ENCODE measurements around the gene PBX2.

Gene PBX2

DNA sequence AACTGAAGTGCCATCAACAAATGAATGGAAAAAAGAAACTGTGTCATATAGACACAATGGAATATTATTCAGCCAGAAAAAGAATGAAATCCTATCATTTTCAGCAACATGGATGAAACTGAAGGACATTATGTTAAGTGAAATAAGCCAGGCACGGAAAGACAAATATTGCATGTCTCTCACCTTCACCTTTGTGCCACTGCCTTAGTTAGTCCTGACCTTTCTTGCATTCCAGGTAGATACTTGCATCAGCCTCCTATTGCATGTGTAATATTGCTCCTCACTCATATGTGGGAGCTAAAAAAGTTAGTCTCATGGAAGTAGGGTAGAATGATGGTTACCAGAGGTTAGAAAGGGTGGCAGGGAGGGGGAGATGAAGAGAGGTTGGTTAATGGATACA, 19.0 kb upstream of the PBX2 start:
- no peak for TF ChIP-seq EZH2phosphoT487 (IDR thresholded peaks at IDR 0.05; ENCODE audit: borderline replicate concordance, low read length)
- TF ChIP-seq, protein P1, sequence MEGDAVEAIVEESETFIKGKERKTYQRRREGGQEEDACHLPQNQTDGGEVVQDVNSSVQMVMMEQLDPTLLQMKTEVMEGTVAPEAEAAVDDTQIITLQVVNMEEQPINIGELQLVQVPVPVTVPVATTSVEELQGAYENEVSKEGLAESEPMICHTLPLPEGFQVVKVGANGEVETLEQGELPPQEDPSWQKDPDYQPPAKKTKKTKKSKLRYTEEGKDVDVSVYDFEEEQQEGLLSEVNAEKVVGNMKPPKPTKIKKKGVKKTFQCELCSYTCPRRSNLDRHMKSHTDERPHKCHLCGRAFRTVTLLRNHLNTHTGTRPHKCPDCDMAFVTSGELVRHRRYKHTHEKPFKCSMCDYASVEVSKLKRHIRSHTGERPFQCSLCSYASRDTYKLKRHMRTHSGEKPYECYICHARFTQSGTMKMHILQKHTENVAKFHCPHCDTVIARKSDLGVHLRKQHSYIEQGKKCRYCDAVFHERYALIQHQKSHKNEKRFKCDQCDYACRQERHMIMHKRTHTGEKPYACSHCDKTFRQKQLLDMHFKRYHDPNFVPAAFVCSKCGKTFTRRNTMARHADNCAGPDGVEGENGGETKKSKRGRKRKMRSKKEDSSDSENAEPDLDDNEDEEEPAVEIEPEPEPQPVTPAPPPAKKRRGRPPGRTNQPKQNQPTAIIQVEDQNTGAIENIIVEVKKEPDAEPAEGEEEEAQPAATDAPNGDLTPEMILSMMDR (IDR thresholded peaks at IDR 0.05; ENCODE audit: low read depth, low read length, poor library complexity, severe bottlenecking): no peak
- no peaks in the 10 kb centered on the region for H3K36me3 ChIP-seq (ENCODE audit: control insufficient read depth, low read length)

DNA sequence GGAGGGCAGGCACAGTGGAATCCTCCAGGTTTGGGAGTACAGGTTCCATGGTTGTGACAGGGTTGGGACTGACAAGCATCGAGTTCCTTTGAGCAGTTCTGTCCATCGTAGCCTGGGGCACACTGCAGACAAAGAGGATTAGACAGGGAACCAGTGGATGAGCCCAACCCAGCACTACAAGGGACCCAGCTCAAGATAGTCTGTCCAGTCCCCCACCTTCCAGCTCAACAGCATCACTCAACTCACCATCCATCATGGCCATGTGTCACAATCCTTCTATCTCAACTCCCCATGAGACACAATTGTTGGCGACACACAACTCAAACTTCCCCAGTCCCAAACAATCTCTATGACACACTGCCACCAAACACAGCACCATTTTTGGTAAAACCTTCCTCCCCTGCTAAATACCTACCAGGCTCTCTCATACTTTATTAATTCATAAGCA, 14.3 kb upstream of the PBX2 start:
- no peak overlapping the region for H3K4me2 ChIP-seq (ENCODE audit: low read length)
- TF ChIP-seq EZH2phosphoT487 (IDR thresholded peaks at IDR 0.05; ENCODE audit: borderline replicate concordance, low read length): no peak
- TF ChIP-seq, protein P1 (IDR thresholded peaks at IDR 0.05; ENCODE audit: low read depth, low read length, poor library complexity, severe bottlenecking): no peak
- H3K36me3 ChIP-seq (ENCODE audit: control insufficient read depth, low read length): no peaks in the 10 kb centered on the region

More for the DNA sequence above, 19.0 kb upstream of the PBX2 start:
- Histone ChIP-seq H4K20me1 (ENCODE audit: control insufficient read depth, insufficient read depth, low read depth, low read length) (no peaks in the 10 kb centered on the region), H3F3A (ENCODE audit: control insufficient read depth, insufficient read depth) (0 out of 2 replicates have a peak, but pooled peaks cover 3% of the 10 kb centered on the region), H3K79me2 (ENCODE audit: control insufficient read depth, low read length) (no peaks in the 10 kb centered on the region), H3K9me2 (replicated peaks; ENCODE audit: control insufficient read depth, low read length) (no peaks in the 10 kb centered on the region), H3K4me3 (ENCODE audit: low read length) (no peak overlapping the region), H3K4me2 (ENCODE audit: low read length) (no peak overlapping the region), H3K9me3 (ENCODE audit: control insufficient read depth, insufficient read depth, low read length) (no peaks in the 10 kb centered on the region), H3K27ac (ENCODE audit: low read depth, low read length) (no peak overlapping the region), H3K27me3 (ENCODE audit: control insufficient read depth, low read length) (no peaks in the 10 kb centered on the region), H3K4me1 (ENCODE audit: control insufficient read depth, low read length) (peaks cover 16% of the 10 kb centered on the region)

DNA sequence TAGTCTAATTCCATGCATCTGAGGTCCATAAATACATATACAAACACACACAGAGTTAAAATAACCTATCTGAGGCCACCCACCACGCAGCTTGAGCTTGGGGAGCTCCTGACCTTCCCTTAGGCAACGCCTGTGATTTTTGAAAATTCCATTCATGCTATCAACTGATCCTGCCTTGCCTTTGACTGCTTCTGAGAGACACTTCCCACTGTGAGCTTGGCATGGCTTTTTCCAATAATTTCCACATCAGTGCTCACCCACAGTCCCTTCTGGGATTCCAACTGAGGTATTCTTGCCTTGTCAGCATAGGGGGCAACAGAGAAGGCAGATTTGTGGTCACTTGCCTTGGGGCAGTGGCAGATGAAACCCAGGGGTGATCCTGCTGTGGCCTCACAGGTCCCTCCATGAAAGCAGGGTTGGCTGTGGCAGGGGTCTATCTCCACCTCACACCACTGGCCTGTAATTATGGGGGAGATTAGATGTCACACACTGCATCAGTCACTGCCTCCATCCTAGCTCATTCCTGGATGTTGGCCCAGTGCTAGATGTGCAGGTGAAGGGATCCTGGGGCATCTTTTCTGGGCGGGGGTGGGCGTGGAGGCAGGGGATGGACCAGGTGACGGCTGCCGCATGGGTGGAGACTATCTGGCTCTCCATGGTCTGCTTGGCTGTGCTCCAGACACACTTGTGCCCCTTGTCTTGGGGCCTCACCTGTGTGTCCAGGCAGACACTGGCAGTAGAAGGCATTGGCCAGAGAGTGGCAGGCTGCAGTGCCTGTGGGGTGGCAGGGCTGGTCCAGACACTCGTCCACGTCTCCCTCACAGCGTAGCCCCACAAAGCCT, 13.6 kb upstream of the PBX2 start:
- Histone ChIP-seq H3K79me2 (ENCODE audit: control insufficient read depth, low read length) (no peaks in the 10 kb centered on the region), H3K4me3 (ENCODE audit: low read length) (no peak overlapping the region), H3F3A (ENCODE audit: control insufficient read depth, insufficient read depth) (0 out of 2 replicates have a peak, but pooled peaks cover 3% of the 10 kb centered on the region), H3K4me2 (ENCODE audit: low read length) (no peak overlapping the region), H3K9me3 (ENCODE audit: control insufficient read depth, insufficient read depth, low read length) (no peaks in the 10 kb centered on the region), H3K36me3 (ENCODE audit: control insufficient read depth, low read length) (no peaks in the 10 kb centered on the region), H3K9me2 (replicated peaks; ENCODE audit: control insufficient read depth, low read length) (no peaks in the 10 kb centered on the region), H3K27ac (ENCODE audit: low read depth, low read length) (no peak overlapping the region), H3K27me3 (ENCODE audit: control insufficient read depth, low read length) (no peaks in the 10 kb centered on the region), H4K20me1 (ENCODE audit: control insufficient read depth, insufficient read depth, low read depth, low read length) (no peaks in the 10 kb centered on the region), H3K4me1 (ENCODE audit: control insufficient read depth, low read length) (peaks cover 11% of the 10 kb centered on the region)
- TF ChIP-seq, protein P1 (IDR thresholded peaks at IDR 0.05; ENCODE audit: low read depth, low read length, poor library complexity, severe bottlenecking): no peak
- TF ChIP-seq EZH2phosphoT487 (IDR thresholded peaks at IDR 0.05; ENCODE audit: borderline replicate concordance, low read length): no peak

More for the DNA sequence above, 14.3 kb upstream of the PBX2 start:
- Histone ChIP-seq H3K4me1 (ENCODE audit: control insufficient read depth, low read length) (peaks cover 13% of the 10 kb centered on the region), H4K20me1 (ENCODE audit: control insufficient read depth, insufficient read depth, low read depth, low read length) (no peaks in the 10 kb centered on the region), H3F3A (ENCODE audit: control insufficient read depth, insufficient read depth) (0 out of 2 replicates have a peak, but pooled peaks cover 3% of the 10 kb centered on the region), H3K27ac (ENCODE audit: low read depth, low read length) (no peak overlapping the region), H3K27me3 (ENCODE audit: control insufficient read depth, low read length) (no peaks in the 10 kb centered on the region), H3K9me2 (replicated peaks; ENCODE audit: control insufficient read depth, low read length) (no peaks in the 10 kb centered on the region), H3K79me2 (ENCODE audit: control insufficient read depth, low read length) (no peaks in the 10 kb centered on the region), H3K9me3 (ENCODE audit: control insufficient read depth, insufficient read depth, low read length) (no peaks in the 10 kb centered on the region), H3K4me3 (ENCODE audit: low read length) (no peak overlapping the region)

Measured in DOHH2 (cell line).